Activated naive CD4-positive, alpha-beta T cell treated with anti-CD3 and anti-CD28 coated beads, Interleukin-2, amount 50 U/mL, for 16 hours (primary cell): ENCODE results near the gene LMTK3.

Experiments used
- DNase-seq: peaks from one replicate; pipeline ENCODE4 v3.0.0-alpha.2; 2020

Gene LMTK3

GRCh38 chr19:48445256-48445605 lies 66.4 kb downstream of the LMTK3 start:
- no peak for DNase-seq

GRCh38 chr19:48444936-48445200 lies 66.8 kb downstream of the LMTK3 start:
- no peak for DNase-seq

DNA sequence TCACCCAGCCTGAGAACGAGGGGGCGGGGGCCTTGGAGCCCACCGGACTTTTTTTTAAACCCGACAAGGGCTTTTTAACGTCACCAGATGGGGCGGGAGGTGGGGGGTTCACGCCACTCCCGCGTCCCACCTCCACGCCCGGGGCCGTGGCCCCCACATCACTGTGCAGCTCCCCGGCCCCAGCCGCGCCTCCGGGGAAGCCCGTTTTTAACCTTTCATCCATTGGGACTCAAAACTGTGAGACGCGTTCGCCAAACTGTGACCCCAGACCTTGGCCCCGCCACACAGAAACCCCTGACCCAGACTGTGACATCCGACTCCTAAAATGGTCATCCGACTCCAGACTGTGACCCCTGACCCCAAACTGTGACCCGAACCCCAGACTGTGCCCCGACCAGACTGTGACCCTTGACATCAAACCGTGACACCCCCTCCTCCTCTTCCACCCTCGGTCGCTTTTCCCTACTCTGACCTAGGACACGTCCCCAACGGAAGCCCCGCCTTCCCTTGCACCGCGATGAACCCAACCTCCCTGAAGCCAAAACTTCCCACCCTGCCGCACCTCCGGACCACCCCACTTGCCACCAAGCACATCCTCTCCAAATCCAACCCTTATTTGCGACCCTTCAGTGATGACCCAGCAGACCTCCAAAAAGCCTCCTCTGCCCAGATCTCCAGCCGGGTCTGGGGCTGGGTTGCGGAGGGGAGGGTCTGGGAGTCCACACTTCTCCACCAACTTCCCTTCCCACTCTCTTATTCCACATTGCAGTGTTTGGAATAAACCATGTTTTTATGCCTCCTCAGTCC lies 67.3 kb downstream of the LMTK3 start:
- no peak for DNase-seq

GRCh38 chr19:48443731-48444128 lies 67.9 kb downstream of the LMTK3 start:
- no peak for DNase-seq

- no peak for DNase-seq
Observed at GRCh38 chr19:48443256-48443655, 68.4 kb downstream of the LMTK3 start.

GRCh38 chr19:48442116-48443035 lies 69.3 kb downstream of the LMTK3 start:
- DNase-seq: no peak

DNA sequence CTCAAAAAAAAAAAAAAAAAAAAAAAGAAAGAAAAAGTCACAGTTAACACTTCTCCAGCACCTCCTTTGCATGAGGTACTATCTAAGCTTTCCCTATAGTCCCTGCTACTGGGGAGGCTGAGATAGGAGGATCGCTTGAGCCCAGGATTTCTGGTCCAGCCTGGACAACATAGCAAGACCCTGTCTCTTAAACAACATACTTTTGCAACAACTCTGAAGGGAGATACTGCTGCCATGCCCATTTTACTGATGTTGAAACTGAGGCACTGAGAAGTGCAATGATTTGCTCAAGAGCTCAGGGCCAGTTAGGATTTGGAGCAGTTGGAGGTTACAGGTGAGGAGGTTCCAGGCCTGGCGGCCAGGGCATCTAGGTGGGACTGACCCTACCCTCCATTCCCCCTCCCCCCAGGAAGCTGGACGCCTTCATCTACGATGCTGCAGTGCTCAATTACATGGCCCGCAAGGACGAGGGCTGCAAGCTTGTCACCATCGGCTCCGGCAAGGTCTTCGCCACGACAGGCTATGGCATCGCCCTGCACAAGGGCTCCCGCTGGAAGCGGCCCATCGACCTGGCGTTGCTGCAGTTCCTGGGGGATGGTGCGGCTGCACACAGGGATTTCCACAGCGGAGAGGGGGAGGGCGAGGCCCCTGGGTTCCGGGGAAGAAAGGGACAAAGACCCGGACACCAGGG lies 70.1 kb downstream of the LMTK3 start:
- no peak for DNase-seq

- no peak for DNase-seq
Observed at GRCh38 chr19:48436586-48436985, 75.0 kb downstream of the LMTK3 start.
